NCI-H1436 (cell line): Measurements from ENCODE around the gene SSRP1.
A peak's percentile ranks its signal among the peaks of the same experiment; 100 is the strongest.
"Not testable (repeated sequence)": the region's sequence is repeated elsewhere in the genome, so short reads cannot be mapped to it uniquely, and the experiment has no call there.

Experiments
- DNase-seq: peaks from one replicate; lab custom pipeline; 2025; lab: John Stamatoyannopoulos, UW

SSRP1 gene

DNA sequence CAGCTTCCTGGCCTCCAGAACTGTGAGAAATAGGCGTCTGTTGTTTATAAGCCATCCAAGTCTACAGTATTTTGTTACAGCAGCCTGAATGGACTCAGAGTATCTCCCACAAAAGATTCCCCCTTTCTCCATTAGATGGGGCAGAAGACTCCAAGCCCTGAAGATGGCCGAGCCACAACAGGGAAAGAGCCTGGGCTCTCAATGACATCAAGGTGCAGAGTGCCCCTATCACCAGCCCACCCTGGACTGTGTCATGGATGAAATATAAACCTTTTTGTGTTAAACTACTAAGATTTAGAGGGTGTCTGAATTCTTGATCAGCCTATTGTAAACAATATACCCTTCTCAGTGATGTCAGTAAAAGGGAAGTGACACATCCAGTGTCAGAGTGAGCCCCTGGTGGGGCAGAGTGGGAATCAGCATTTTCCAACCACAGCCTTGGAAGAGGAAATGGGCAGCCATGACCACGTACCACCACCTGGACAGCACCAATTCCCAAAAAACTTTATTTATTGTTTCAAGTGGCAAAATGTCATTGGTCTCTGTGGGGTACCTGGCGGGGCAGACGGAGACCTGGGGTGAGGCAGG lies 36.4 kb downstream of the SSRP1 start:
- no peak for DNase-seq

DNA sequence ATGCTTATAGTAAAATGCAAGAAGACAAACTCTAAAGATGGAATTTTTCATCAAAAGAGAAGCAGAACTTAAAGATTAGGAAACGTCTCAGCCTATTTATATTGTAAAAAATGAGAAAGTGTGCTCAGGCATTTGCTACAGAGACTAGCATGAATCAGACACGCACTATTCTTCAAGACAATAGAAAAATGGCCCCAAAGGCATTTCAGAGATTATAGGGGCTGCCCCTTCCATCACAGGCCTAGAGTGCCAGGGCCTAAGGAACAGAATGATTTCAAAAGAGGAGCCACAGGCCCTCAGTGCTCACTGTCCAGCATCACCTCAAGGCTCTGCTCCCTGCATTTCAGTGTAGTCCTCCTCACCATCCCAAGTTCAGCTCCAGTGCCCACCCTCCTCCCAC lies 38.5 kb downstream of the SSRP1 start:
- no peak for DNase-seq

DNA sequence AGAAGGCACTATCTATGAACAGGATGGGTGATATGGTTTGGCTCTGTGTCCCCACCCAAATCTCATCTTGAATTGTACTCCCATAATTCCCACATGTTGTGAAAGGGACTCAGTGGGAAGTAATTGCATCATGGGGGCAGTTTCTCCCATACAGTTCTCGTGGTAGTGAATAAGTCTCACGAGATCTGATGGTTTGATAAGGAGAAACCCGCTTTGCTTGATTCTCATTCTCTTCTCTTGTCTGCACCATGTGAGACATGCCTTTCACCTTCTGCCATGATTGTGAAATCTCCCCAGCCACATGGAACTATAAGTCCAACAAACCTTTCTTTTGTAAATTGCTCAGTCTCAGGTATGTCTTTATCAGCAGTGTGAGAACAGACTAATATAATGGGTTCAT lies 39.5 kb downstream of the SSRP1 start:
- not testable (repeated sequence) for DNase-seq

DNA sequence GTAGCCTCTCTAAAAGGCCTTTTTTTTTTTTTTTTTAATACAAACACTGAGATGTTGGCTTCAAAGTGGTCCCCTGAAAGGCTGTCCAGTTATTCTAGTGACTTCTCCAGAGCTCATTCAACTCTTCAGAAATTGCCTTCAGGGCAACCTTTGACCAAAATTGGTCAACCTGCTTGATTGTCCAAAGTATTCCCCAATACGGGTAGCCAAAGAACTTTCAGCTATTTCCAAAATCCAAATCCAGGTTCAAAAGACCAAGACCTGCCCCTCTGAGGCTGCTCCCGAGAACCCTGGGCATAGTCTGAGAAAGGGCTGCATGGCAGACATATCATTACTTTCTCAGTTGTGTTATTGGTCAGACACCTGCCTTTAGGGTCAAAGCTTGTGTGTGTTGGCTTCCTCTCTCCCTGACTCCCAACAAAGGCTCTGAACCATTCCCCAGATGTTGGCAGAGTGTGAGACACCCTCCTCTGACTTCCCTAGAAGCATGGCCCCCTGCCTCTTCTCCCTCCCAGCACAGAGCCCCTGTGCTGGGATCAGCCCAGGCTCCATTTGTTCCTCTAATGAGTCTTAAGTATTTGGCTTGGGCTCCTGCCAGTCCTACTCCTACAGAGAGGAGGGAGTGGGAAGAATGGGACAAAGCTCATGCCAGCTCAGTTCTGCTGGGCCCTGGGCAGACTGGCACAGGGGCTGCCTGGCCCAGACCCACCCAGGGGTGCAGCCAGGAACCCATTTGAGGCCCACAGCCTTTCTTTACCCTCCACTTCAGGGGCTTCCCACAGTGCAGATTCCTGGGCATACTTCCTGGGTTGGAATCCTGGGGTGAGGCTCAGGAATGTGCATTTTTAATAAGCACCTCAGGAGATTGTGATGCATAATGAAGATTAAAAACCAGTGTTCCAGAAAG lies 41.2 kb downstream of the SSRP1 start:
- no peak for DNase-seq

DNA sequence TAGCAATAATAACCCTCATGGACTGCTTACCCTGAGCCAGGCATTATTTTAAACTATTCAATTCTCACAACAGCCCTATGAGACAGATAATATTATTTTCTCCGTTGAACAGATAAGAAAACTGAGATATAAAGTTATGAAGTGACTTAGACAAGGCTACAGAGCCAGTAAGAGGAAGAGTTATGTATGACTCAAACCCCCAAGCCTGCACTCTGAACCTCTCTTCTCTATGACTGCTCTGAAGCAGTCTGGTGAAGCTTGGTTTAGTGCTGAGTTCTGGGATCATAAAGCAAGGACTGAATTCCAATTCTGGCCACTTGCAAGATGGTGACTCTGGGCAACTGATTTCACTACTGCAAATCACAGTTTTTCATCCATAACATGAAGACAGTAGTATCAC lies 45.4 kb downstream of the SSRP1 start:
- DNase-seq: no peak

DNA sequence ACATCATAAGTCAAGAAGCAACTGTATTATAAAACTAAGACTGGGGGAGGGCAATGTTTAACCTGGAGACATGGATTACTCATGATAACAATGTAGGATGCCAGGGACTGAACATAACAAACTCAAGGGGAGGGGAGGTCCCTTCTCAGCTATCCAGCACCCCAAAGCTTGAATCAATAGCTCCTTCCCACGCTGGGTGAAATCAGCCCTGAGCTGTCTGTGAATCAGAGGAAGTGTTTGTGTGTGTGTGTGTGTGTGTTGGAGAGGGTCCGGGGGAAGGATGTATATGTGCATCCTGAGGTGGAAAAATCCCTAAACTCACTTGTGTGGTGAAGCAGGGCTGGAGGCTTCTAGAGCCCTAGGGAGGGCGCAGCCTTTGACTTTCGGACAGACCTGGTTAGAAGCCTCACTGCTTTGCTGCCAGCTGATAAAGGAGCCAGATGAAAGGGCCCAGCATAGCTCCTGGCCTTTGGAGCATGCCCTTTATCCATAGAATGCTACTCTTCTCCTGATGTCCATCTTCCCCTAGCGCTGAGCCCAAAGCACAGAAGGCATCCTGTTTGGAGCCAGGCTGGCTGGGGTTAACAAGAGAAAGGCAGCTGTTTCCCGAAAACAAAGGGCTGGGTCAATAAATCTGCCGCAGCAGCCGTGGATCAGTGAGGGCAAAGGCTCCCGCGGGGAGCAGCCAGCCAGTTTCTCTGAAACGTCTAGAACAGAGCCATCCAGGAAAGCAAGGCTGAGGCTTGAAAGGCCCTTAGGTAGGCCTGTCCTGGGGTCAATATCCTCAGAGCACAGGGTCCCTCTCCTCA lies 46.7 kb downstream of the SSRP1 start:
- DNase-seq: no peak

DNA sequence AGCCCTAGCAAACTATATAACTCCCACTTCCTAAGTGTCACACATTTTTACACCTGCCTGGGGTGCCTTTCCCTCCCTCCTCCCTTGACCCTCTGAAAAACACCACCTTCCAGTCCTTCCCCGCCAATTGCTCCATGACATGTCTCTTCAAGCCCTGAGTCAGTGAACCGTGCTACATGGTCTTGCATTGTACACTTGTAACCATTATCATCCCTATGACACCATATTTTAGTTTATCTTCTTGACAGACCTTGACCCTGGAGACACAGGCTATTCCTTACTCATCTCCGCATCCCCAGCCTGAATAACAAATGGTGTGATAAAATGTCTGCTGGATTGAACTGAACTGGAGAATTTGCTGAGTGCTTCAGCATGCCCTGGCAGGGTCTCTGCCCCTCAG lies 47.8 kb downstream of the SSRP1 start:
- DNase-seq: no peak

DNA sequence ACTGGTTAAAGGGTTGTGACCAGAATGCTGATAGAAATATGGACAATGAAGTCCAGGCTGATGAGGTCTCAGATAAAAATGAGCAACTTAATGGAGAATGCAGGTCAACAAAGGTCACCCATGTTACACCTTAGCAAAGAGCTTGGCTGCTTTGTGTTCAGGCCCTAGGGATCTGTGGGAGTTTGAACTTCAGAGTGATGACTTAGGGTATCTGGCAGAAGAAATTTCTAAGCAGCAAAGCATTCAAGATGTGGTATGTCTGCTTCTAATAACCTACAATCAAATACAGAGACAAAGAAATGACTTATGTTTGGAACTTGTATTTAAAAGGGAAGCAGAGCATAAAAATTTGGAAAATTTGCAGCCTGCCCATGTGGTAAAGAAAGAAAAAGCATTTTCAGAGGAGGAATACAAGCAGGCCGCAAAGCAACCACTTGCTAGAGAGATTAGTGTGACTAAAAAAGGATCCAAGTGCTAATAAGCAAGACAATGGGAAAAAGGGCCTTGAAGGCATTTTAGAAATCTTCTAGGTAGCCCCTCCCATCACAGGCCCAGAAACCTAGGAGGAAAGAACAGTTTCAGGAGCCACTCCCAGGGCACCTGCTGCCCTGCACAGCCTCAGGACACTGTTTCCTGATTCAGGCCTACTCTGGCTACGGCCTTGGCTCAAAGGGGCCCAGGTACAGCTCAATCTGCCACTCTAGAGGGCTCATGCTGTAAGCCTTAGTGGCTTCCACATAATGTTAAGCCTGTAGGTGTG lies 52.3 kb downstream of the SSRP1 start:
- no peak for DNase-seq

DNA sequence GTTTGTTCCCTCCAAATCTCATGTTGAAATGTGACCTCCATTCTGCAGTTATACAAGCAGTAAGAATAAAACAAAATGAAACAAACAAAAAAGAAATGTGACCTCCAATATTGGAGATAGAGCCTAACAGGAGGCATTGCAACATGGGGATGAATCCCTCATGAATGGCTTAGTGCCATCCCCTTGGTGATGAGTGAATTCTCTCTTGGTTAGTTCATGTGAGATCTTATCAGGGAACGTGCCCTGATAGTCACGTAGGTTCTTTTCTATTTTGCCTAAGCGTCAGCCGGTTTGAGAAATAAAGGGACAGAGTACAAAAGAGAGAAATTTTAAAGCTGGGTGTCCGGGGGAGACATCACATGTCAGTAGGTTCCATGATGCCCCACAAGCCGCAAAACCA lies 54.1 kb downstream of the SSRP1 start:
- DNase-seq: not testable (repeated sequence)

DNA sequence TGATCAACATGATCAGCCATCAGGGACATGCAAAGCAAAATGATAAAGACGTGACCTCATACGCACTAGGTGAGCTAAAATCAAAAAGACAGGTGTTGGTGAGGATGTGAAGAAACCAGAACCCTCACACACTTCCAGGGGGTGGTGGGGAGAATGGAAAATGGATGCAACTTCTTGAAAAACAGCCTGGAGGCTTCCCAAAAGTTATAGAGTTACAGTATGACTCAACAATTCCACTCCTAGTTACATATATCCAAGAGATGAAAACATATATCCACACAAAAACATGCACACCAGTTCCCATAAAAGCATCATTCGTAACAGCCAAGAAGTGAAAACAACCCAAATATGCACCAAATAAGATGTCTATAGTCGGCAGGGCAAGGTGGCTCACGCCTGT lies 56.6 kb downstream of the SSRP1 start:
- no peak for DNase-seq

DNA sequence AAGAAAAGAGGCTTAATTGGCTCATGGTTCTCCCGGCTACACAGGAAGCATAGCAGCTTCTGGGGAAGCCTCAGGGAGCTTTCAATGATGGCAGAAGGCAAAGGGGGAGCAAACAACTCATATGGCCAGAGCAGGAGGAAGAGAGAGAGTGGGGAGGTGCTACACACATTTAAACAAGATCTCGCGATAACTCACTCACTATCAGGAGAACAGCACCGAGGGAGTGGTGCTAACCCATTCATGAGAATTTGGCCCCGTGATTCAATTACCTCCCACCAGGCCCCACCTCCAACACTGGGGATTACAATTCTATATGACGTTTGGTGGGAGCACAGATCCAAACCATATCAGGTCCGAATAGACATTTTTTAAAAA lies 57.0 kb downstream of the SSRP1 start:
- no peak for DNase-seq

DNA sequence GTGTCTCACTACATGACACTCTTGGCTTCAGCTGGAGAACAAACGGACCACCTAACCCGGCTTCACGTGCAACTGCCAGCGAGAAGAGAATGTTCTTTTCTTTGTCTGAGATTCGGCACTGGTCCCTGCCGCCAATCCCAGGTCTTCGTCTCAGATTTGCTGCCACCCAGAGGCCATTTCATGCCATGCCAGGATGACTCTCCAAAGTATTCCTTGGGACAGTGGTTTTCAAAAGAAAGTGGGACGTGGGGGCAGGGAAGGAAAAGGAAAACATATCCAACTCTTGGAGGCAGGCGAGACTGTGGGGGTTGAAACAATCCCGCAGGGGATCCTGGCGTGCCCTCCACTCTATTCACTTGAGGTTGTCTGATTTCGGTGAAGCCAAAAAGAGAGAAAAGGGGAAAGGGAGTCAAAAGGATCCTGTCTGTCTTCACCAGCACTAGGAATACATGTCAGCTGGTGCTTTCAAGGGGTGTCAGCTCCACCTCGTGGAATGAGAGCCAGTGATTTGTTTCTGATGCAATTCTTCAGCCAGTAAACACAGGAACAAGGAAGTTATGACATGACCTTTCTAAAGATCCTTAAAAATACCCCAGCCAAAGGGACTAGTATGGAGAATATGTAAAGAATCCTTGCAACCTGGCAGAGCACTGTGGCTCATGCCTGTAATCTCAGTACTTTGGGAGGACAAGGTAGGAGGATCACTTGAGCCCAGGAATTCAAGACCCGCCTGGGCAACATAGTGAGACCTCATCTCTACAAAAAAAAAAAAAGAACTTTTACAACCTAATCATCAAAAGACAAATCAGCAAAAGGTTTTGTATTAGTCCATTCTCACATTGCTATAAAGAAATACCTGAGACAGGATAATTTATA lies 57.6 kb downstream of the SSRP1 start:
- DNase-seq: peak; percentile 42

DNA sequence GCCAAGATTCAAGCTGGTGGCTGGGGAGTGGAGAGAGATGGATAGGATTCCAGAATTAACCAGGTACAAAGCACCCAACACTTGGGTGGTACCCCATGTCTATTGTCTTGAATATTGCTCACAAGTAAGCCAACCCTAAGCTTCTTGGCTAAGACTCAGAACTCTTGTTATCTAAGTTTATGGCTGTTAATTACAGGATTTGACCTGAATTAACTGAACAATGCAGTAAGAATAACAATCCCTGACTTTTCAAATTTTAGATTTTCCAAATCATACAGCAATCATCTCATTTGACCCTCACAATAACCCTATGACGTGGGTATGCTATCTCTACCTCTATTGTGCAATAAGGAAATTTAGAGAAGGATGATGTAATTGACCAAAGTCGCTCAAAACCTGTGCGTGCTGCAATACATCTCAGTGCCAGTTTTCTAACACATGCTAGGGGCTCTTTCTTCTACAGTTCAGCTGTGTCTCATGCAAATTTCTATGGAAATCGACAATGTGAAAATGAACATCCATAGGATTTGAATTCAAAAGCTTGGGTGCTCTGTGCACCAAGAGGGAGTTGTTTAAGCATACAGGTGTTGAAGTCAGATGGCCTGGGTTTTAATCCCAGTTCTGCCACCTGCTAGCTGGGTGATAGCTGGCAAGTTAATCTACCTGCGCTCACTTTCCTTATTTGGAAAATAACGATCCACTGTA lies 58.6 kb downstream of the SSRP1 start:
- no peak for DNase-seq

DNA sequence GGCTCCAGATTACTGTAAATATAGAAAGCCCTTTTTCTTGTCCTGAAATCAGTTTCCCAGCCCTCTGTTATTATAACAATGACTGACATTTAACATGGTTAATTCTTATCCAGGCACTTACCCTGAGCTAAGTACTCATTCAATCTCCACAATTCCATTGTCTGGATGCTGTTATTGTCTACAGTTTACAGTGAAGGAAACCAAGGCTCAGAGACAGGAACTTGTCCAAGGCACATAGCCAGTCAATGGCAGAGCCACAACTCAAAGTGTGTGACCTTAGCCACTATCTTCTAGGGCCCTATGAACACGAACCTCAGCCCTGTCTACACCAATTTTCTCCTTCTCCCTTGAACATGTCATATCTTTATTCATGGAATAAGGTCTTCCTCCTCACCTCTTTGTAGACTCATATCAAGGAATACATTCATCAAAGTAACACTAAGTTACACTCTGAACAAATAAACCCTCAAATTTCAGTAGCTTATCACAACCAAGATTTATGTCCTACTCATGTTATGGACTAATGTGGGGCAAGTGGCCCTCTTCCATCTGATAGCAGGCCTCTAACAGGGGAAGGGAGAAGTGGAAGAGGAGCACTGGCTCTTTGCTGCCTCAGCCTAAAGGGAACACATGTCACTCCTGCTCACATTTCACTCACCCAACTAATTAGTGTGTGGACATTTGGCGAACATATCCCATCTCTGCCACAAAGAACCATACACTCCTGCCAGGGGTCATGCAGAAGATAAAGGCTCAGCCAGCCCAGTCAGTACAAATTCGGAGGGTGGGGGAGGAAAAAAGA lies 59.3 kb downstream of the SSRP1 start:
- DNase-seq: no peak
